ENCODE results near the gene RAB21.

The RAB21 gene

GRCh38 chr12:71721783-71722505 is 32.7 kb upstream of the RAB21 start:
- DNase-seq (ENCODE audit: low read depth): no peak
- TF ChIP-seq CTCF (conservative IDR thresholded peaks at IDR 0.05; ENCODE audit: low read length): no peak
- no peak overlapping the region for H3K4me3 ChIP-seq (ENCODE audit: low read length)

GRCh38 chr12:71725011-71725410 is 29.7 kb upstream of the RAB21 start:
- no peak overlapping the region for H3K4me3 ChIP-seq (ENCODE audit: low read length)
- no peak for TF ChIP-seq CTCF (conservative IDR thresholded peaks at IDR 0.05; ENCODE audit: low read length)
- peak; percentile 93 for DNase-seq (ENCODE audit: low read depth)

GRCh38 chr12:71726548-71726947 is 28.1 kb upstream of the RAB21 start:
- no peak for TF ChIP-seq CTCF (conservative IDR thresholded peaks at IDR 0.05; ENCODE audit: low read length)
- no peak overlapping the region for H3K4me3 ChIP-seq (ENCODE audit: low read length)
- no peak for DNase-seq (ENCODE audit: low read depth)

GRCh38 chr12:71727958-71728357 is 26.7 kb upstream of the RAB21 start:
- H3K4me3 ChIP-seq (ENCODE audit: low read length): no peak overlapping the region
- no peak for TF ChIP-seq CTCF (conservative IDR thresholded peaks at IDR 0.05; ENCODE audit: low read length)
- DNase-seq (ENCODE audit: low read depth): no peak

GRCh38 chr12:71730936-71731335 is 23.7 kb upstream of the RAB21 start:
- no peak for DNase-seq (ENCODE audit: low read depth)
- H3K4me3 ChIP-seq (ENCODE audit: low read length): no peak overlapping the region
- no peak for TF ChIP-seq CTCF (conservative IDR thresholded peaks at IDR 0.05; ENCODE audit: low read length)

GRCh38 chr12:71731439-71732356 is 23.0 kb upstream of the RAB21 start:
- no peak for TF ChIP-seq CTCF (conservative IDR thresholded peaks at IDR 0.05; ENCODE audit: low read length)
- peak; percentile 48 for DNase-seq (ENCODE audit: low read depth)
- no peak overlapping the region for H3K4me3 ChIP-seq (ENCODE audit: low read length)

GRCh38 chr12:71732357-71732712 is 22.3 kb upstream of the RAB21 start:
- no peak for TF ChIP-seq CTCF (conservative IDR thresholded peaks at IDR 0.05; ENCODE audit: low read length)
- no peak overlapping the region for H3K4me3 ChIP-seq (ENCODE audit: low read length)

More at GRCh38 chr12:71732357-71732712, 22.3 kb upstream of the RAB21 start:
- no peak for DNase-seq (ENCODE audit: low read depth)
